NT2/D1 (cell line): Measurements from ENCODE around the gene SMIM22.

Experiments used
- DNase-seq: peaks from one replicate; pipeline ENCODE4 v3.0.0-alpha.2; 2011; ENCODE audit warnings: low read depth, low spot score
- H3K27me3 ChIP-seq: 2 replicates; pipeline ENCODE4 v1.6.0; 2011; ENCODE audit warnings: mild to moderate bottlenecking; ENCODE audit not compliant: insufficient read length, insufficient read depth
- H3K36me3 ChIP-seq: 2 replicates; pipeline ENCODE4 v1.6.1; 2011; ENCODE audit warnings: mild to moderate bottlenecking, low read length, mixed read lengths; ENCODE audit not compliant: insufficient read depth, insufficient read length
- H3K4me1 ChIP-seq: 2 replicates; pipeline ENCODE4 v1.5.1; 2011; ENCODE audit not compliant: insufficient read depth, insufficient read length
- H3K4me3 ChIP-seq: 2 replicates; pipeline ENCODE4 v1.5.1; 2011; ENCODE audit warnings: low read depth; ENCODE audit not compliant: insufficient read length
- H3K9ac ChIP-seq: 2 replicates; pipeline ENCODE4 v1.6.0; 2011; ENCODE audit warnings: low read depth; ENCODE audit not compliant: insufficient read length
- H3K9me3 ChIP-seq: 2 replicates; pipeline ENCODE4 v1.5.1; 2011; ENCODE audit warnings: mild to moderate bottlenecking, low read length; ENCODE audit not compliant: insufficient read depth
- SUZ12 ChIP-seq: IDR thresholded peaks from 2 replicates; pipeline ENCODE4 v1.6.1; 2011; ENCODE audit not compliant: insufficient read length, insufficient read depth; ENCODE audit errors: extremely low read depth
- YY1 ChIP-seq: IDR thresholded peaks from 2 replicates; pipeline ENCODE4 v1.6.1; 2011; ENCODE audit not compliant: insufficient read length, insufficient read depth
- ZNF274 ChIP-seq: IDR thresholded peaks from 2 replicates; pipeline ENCODE4 v1.6.1; 2011; ENCODE audit warnings: mild to moderate bottlenecking, low read depth, low read length

Gene SMIM22

GRCh38 chr16:4799171-4799855 lies 4.1 kb downstream of the SMIM22 start:
- H3K36me3 ChIP-seq = peaks cover 54% of the 10 kb centered on the region
- H3K4me3 ChIP-seq = no peak overlapping the region
- H3K9ac ChIP-seq = no peak overlapping the region
- no peak for DNase-seq
- peaks cover 3% of the 10 kb centered on the region for H3K27me3 ChIP-seq
- no peak for TF ChIP-seq SUZ12
- peaks cover 34% of the 10 kb centered on the region for H3K4me1 ChIP-seq
- H3K9me3 ChIP-seq = no peaks in the 10 kb centered on the region

DNA sequence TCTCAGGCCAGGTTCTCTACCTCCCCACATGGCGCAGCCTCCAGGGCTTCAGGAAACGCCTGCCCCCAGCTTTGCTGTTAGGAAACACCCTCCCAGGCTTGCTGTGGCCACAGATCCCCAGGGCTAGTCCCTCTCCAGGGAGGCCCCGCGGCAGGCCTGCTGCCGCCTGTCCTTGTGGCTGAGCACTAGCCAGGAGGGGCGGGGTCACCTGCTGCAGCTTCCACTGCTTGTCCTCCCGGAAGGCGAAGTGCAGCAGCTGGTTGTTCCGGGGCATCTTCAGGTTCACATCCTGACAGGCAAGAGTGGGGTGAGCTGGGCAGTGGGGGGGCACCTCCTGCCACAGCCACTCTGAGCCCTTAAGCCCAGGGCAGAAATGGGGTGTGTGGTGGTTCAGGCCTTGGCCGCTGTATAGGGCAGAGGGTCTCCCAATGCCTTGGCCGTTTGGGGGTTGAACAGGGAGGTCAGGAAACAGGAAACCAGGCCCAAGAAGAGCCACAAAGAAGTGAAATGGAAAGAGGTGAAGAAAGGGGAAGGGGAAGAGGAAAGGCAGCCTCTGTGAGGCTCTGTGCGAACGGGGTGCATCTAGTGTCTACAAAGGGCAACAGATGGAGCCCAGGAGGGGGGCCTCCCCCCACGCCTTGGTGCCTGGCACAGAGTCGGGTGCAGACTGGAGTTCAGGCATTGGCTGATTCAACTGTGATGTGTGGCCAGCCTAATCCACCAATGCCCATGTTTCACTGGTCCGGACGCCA lies 5.3 kb downstream of the SMIM22 start:
- peak overlapping the region; percentile 92 for H3K9ac ChIP-seq
- H3K4me1 ChIP-seq = peaks cover 43% of the 10 kb centered on the region
- no peak for DNase-seq
- H3K4me3 ChIP-seq = no peak overlapping the region
- peaks cover 64% of the 10 kb centered on the region for H3K36me3 ChIP-seq
- no peak for TF ChIP-seq YY1
- no peak for TF ChIP-seq SUZ12
- TF ChIP-seq ZNF274 = no peak
- H3K9me3 ChIP-seq = no peaks in the 10 kb centered on the region
- H3K27me3 ChIP-seq = peaks cover 3% of the 10 kb centered on the region

GRCh38 chr16:4801051-4801961 lies 6.1 kb downstream of the SMIM22 start:
- peaks cover 43% of the 10 kb centered on the region for H3K4me1 ChIP-seq

GRCh38 chr16:4801962-4802658 lies 6.9 kb downstream of the SMIM22 start, which contains the start of gene ROGDI:
TSS of gene ROGDI (minus strand) at chr16:4802633. CDS start at chr16:4802571, 62 bp downstream.
- Histone ChIP-seq H3K4me3 (peak within 1 kb of the TSS; percentile 74), H3K9me3 (no peaks in the 10 kb centered on the region), H3K27me3 (peaks cover 3% of the 10 kb centered on the region), H3K9ac (peak within 1 kb of the TSS; percentile 92), H3K36me3 (peaks cover 62% of the 10 kb centered on the region), H3K4me1 (peaks cover 40% of the 10 kb centered on the region)
- TF ChIP-seq SUZ12 = no peak
- no peak for TF ChIP-seq ZNF274
- TF ChIP-seq YY1 = no peak
- peak; percentile 71 for DNase-seq

More at GRCh38 chr16:4801051-4801961, 6.1 kb downstream of the SMIM22 start:
- Histone ChIP-seq H3K4me3 (peak overlapping the region; percentile 74), H3K36me3 (peaks cover 62% of the 10 kb centered on the region), H3K27me3 (peaks cover 3% of the 10 kb centered on the region), H3K9me3 (no peaks in the 10 kb centered on the region), H3K9ac (peak overlapping the region; percentile 92)
- DNase-seq = no peak
- no peak for TF ChIP-seq YY1
- TF ChIP-seq SUZ12 = no peak
- TF ChIP-seq ZNF274 = no peak

DNA sequence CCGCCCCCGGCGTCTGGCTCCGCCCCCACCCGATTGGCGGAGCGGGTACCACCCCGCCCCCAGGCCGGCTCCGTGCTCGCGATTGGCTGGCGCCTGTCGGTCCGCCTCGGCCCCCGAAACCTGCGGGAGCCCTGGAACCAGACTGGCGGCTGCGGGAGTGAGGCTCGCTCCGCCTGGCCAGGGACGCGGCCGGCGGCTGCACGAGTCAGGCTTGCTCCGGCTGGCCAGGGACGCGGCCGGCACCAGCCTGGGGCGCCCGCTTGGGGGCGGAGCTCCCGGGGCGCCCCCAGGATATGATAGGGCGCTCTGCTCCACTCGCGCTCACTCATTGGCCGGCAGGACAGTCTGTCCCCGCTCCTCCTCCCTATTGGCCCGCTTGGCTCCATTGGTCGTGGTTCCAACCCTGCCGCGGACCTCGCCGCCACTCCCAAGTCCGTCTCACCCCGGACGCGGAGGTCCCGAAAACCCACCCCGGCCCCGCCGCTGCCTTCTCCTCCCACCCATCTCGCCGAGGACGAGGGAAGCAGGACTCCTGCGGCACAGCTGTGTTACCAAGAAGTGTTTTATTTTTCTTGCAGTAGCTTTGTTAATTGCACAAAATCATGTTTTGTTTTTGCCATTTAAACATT lies 7.6 kb downstream of the SMIM22 start:
- DNase-seq = peak; percentile 83
- peaks cover 38% of the 10 kb centered on the region for H3K4me1 ChIP-seq
- H3K9ac ChIP-seq = peak overlapping the region; percentile 92
- H3K4me3 ChIP-seq = peak overlapping the region; percentile 74
- no peak for TF ChIP-seq ZNF274
- TF ChIP-seq YY1 = no peak
- no peak for TF ChIP-seq SUZ12
- H3K27me3 ChIP-seq = peaks cover 3% of the 10 kb centered on the region
- peaks cover 62% of the 10 kb centered on the region for H3K36me3 ChIP-seq
- no peaks in the 10 kb centered on the region for H3K9me3 ChIP-seq

- no peak for TF ChIP-seq SUZ12
- no peak for TF ChIP-seq ZNF274
- TF ChIP-seq YY1 = no peak
- Histone ChIP-seq H3K4me3 (peak overlapping the region; percentile 74), H3K9me3 (no peaks in the 10 kb centered on the region), H3K36me3 (peaks cover 62% of the 10 kb centered on the region), H3K27me3 (peaks cover 3% of the 10 kb centered on the region), H3K9ac (peak overlapping the region; percentile 17), H3K4me1 (peaks cover 38% of the 10 kb centered on the region)
- DNase-seq = no peak
Measured at GRCh38 chr16:4803401-4803844, 8.3 kb downstream of the SMIM22 start.
